K562 treated with DMSO at 1 percent for 12 hours (cell line): Measurements from ENCODE around the gene HAGHL. TPM values are rescaled to one million over a fixed set of nuclear protein-coding genes. Genes with fewer than 3 reads are reported as not detected.

Source experiments
- total RNA-seq: library from RNA; unstranded; fragments of 300-600 nt; gene quantifications from 2 replicates; pipeline ENCODE4 v1.2.3, GENCODE V29; 2022; ENCODE audit not compliant: insufficient read depth

HAGHL gene, protein sequence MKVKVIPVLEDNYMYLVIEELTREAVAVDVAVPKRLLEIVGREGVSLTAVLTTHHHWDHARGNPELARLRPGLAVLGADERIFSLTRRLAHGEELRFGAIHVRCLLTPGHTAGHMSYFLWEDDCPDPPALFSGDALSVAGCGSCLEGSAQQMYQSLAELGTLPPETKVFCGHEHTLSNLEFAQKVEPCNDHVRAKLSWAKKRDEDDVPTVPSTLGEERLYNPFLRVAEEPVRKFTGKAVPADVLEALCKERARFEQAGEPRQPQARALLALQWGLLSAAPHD
- total RNA-seq, result 15.9 and 18.7 TPM in 2 replicates

GRCh38 chr16:726438-727290 is at the start of gene HAGHL, which contains the start of gene CCDC78:
Gene HAGHL, plus strand, starts transcription at chr16:727106. Its CDS starts 404 bp downstream, at chr16:727510.
Gene CCDC78, minus strand, starts transcription at chr16:726443. Its CDS starts 76 bp downstream, at chr16:726367.

GRCh38 chr16:679814-680624 is 46.9 kb upstream of the HAGHL start, which contains the start of gene STUB1:
Gene STUB1, plus strand, starts transcription at chr16:680410. Its CDS starts 116 bp downstream, at chr16:680526.

GRCh38 chr16:684071-684794 is 42.7 kb upstream of the HAGHL start, which contains the start of gene JMJD8:
Gene JMJD8, minus strand, starts transcription at chr16:684334. Its CDS starts 15 bp downstream, at chr16:684319.

DNA sequence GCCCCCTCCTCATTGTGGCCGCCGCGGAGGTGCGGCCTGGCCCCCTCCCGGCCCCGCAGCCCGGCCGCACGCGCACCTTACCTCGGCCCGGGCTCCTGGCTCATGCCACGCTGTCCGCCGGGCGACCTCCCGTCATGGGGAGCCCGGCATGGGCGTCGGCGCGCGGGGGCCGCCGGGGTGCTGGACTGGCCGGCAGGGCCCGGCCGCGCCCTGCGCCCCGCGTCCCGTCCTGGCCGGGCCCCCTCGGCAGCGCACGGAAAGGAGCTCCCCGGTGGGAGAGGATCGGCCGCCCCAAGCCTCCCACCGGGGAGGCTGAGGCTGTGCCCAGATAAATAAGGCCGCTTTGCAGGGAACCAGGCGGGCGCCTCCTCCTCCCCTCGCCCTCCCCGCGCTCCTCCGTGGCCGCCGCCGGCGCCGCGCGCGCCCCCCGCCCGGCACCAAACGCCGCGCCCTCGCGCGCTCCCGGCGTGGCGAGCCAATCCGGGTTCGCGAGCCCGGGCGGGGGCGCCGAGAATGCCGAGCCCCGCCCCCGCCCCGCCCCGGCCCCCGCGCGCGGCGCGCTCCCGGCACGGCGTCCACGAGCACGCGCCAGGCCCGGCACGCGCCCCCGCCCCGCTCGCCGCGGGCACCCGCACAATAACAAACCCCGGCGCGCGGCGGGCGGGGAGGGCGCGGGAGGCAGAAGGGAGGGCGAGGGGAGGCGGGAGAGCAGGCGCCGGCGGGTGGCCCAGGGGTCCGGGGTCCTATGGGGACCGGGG is 21.3 kb upstream of the HAGHL start, which contains the start of gene FBXL16:
TSS of gene FBXL16 (minus strand) at position 371 of the 758 bp plus-strand sequence. CDS start 8,396 bp downstream, outside the sequence.

GRCh38 chr16:714558-715476 is 12.1 kb upstream of the HAGHL start, which contains the start of gene METRN:
Gene METRN, plus strand, starts transcription at chr16:715118. Its CDS starts 172 bp downstream, at chr16:715290.

GRCh38 chr16:720990-721764 is 5.7 kb upstream of the HAGHL start, which contains the start of gene ANTKMT:
Gene ANTKMT, plus strand, starts transcription at chr16:721146. Its CDS starts 129 bp downstream, at chr16:721275.

DNA sequence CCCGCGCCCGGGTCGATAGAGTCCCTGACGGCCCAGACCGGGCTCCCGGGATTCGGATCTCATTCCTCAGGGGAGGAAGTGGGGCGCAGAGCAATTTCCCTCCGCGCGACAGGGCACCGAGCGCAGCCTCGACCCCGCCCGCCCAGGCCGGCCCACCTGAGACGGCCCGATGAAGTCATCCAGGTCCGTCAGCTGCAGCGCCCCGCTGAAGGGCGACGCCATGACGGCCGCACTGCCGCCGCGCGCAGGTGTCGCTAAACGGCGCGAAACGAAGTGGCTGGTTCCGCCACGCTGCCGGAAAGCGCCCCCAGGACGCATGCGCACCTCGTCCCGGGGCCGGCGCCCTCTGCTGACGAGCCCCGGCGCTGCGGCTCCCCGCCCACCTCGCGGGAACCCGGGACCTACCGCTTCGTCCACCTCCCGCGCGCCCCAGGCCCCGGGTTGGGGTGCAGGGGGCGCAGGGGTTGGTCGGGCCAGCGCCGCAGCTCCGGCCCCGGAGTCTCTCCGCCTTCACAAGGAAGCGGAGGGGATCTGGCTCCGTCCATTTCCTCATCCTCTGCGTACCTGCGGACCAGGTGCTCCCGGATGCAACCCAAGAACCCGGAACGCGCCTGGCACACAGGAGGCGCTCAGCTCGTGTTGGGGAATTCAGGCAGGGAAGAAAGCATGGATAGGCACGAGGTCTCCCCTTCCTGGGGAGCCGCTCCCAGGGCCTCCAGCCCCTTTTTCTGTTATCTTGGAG is 14.0 kb downstream of the HAGHL start, which contains the start of gene CIAO3:
TSS of gene CIAO3 (minus strand) at position 234 of the 742 bp plus-strand sequence. CDS start at position 222, 12 bp downstream.

DNA sequence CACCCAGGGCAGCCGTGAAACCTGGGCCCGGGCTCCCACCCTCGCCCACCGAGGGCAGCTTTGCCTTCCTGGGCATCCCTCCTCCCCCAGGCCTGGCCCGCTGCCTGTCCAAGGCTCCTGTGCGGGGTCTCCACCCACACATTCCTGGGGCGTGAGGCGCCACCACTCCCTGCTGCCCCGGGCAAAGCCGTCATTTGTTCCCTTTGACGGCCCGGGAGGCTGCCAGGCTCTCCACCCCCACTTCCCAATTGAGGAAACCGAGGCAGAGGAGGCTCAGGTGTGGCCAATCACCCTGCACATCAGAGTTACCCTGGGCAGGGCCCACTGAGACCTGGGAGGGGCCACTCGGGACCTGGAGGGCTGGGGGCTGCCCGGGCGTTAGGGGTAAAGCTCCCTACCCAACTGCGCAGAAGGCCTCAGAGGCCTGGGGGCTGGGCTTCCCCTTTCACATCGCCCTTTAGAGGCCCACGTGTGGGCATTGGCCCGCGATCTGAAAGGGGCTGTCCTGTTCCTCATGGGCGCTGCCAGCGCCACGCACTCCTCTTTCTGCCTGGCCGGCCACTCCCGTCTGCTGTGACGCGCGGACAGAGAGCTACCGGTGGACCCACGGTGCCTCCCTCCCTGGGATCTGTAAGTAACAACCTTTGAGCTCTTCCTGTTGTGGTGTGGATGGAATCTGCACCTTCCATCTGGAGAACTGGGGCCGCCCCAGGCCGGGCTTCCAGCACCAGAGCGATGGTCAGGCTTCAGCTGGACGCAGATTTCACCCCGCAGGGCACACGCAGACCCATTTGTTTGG is 33.8 kb downstream of the HAGHL start, which contains the start of gene MSLN:
TSS of gene MSLN (plus strand) at position 190 of the 799 bp plus-strand sequence. CDS start 1,947 bp downstream, outside the sequence.

Other genes starting within 250 kb of the HAGHL start
- gene CAPN15, start 199.4 kb upstream of the HAGHL start, total RNA-seq, result 40.3 and 60.1 TPM in 2 replicates
- not detected in 2 replicates for gene PRR35, start 166.7 kb upstream of the HAGHL start, total RNA-seq
- 8.4 and 8.5 TPM in 2 replicates for gene NHLRC4, start 160.1 kb upstream of the HAGHL start, total RNA-seq
- 31.0 and 43.5 TPM in 2 replicates for gene PIGQ, start 157.1 kb upstream of the HAGHL start, total RNA-seq
- gene RAB40C, start 137.0 kb upstream of the HAGHL start, total RNA-seq, result 26.5 and 38.7 TPM in 2 replicates
- gene WFIKKN1, start 96.1 kb upstream of the HAGHL start, total RNA-seq, result 10.4 and 11.0 TPM in 2 replicates
- gene METTL26, start 90.8 kb upstream of the HAGHL start, total RNA-seq, result 95.4 and 142 TPM in 2 replicates
- gene MCRIP2, start 85.3 kb upstream of the HAGHL start, total RNA-seq, result 62.3 and 95.4 TPM in 2 replicates
- gene WDR90, start 77.7 kb upstream of the HAGHL start, total RNA-seq, result 3.2 and 3.7 TPM in 2 replicates
- 131 and 154 TPM in 2 replicates for gene RHOT2, start 59.0 kb upstream of the HAGHL start, total RNA-seq
- gene RHBDL1, start 51.4 kb upstream of the HAGHL start, total RNA-seq, result 2.5 and 4.9 TPM in 2 replicates
- gene STUB1, start 46.7 kb upstream of the HAGHL start, total RNA-seq, result 108 and 141 TPM in 2 replicates
- gene JMJD8, start 42.8 kb upstream of the HAGHL start, total RNA-seq, result 60.7 and 81.8 TPM in 2 replicates
- gene WDR24, start 36.7 kb upstream of the HAGHL start, total RNA-seq, result 21.7 and 24.9 TPM in 2 replicates
- gene FBXL16, start 21.3 kb upstream of the HAGHL start, total RNA-seq, result 2.5 and 3.3 TPM in 2 replicates
- 38.5 and 41.4 TPM in 2 replicates for gene METRN, start 12.0 kb upstream of the HAGHL start, total RNA-seq
- 53.9 and 76.5 TPM in 2 replicates for gene ANTKMT, start 6.0 kb upstream of the HAGHL start, total RNA-seq
- 1.7 and 2.0 TPM in 2 replicates for gene CCDC78, start 663 bp upstream of the HAGHL start, total RNA-seq
- gene CIAO3, start 13.9 kb downstream of the HAGHL start, total RNA-seq, result 33.1 and 44.1 TPM in 2 replicates
- gene MSLN, start 33.6 kb downstream of the HAGHL start, total RNA-seq, result not detected in 2 replicates
- gene RPUSD1, start 61.3 kb downstream of the HAGHL start, total RNA-seq, result 40.4 and 44.0 TPM in 2 replicates
- 28.6 and 57.6 TPM in 2 replicates for gene CHTF18, start 61.5 kb downstream of the HAGHL start, total RNA-seq
- gene GNG13, start 73.6 kb downstream of the HAGHL start, total RNA-seq, result not detected in 2 replicates
- gene LMF1, start 243.9 kb downstream of the HAGHL start, total RNA-seq, result 2.3 and 2.9 TPM in 2 replicates